Activated naive CD4-positive, alpha-beta T cell (primary cell): ENCODE data around the gene RGS7.
"Not testable (repeated sequence)": the region's sequence is repeated elsewhere in the genome, so short reads cannot be mapped to it uniquely, and the experiment has no call there.

Experiments
- DNase-seq, 4 experiments: peaks; one replicate each; lab custom pipeline; 2025; lab: John Stamatoyannopoulos, UW

Gene RGS7

GRCh38 chr1:240980342-240980741, 376.7 kb downstream of the RGS7 start:
- DNase-seq = no peak

GRCh38 chr1:240976685-240977084, 380.3 kb downstream of the RGS7 start:
- no peak for DNase-seq

- DNase-seq = no peak
These were observed 383.1 kb downstream of the RGS7 start for GRCh38 chr1:240973875-240974274.

GRCh38 chr1:240972059-240972458, 384.9 kb downstream of the RGS7 start:
- not testable (repeated sequence) for DNase-seq

- no peak for DNase-seq
These were observed 386.8 kb downstream of the RGS7 start for GRCh38 chr1:240970253-240970652.

GRCh38 chr1:240968864-240969263, 388.1 kb downstream of the RGS7 start:
- DNase-seq = no peak

GRCh38 chr1:240967070-240967724, 389.8 kb downstream of the RGS7 start:
- no peak for DNase-seq

GRCh38 chr1:240965581-240966091, 391.4 kb downstream of the RGS7 start:
- no peak for DNase-seq

- DNase-seq = no peak
These were observed 394.9 kb downstream of the RGS7 start for GRCh38 chr1:240962086-240962485.

- no peak for DNase-seq
These were observed 400.6 kb downstream of the RGS7 start for GRCh38 chr1:240956424-240956823.

GRCh38 chr1:240956020-240956419, 401.0 kb downstream of the RGS7 start:
- no peak for DNase-seq

GRCh38 chr1:240947438-240948224, 409.4 kb downstream of the RGS7 start:
- DNase-seq = no peak

GRCh38 chr1:240946926-240947325, 410.1 kb downstream of the RGS7 start:
- DNase-seq = no peak

- no peak for DNase-seq
These were observed 414.1 kb downstream of the RGS7 start for GRCh38 chr1:240942901-240943300.

- DNase-seq = no peak
These were observed 415.2 kb downstream of the RGS7 start for GRCh38 chr1:240941701-240942370.

GRCh38 chr1:240936911-240937668, 419.9 kb downstream of the RGS7 start:
- no peak for DNase-seq

GRCh38 chr1:240935920-240936319, 421.1 kb downstream of the RGS7 start:
- DNase-seq = no peak

GRCh38 chr1:240931031-240931430, 426.0 kb downstream of the RGS7 start:
- no peak for DNase-seq

GRCh38 chr1:240928265-240928664, 428.7 kb downstream of the RGS7 start:
- DNase-seq = no peak

GRCh38 chr1:240927821-240928220, 429.2 kb downstream of the RGS7 start:
- no peak for DNase-seq

- no peak for DNase-seq
These were observed 431.7 kb downstream of the RGS7 start for GRCh38 chr1:240925273-240925672.

GRCh38 chr1:240917976-240918375, 439.0 kb downstream of the RGS7 start:
- no peak for DNase-seq
